MCF 10A (cell line): ENCODE measurements around the gene RASEF. TPM values are rescaled to one million over a fixed set of nuclear protein-coding genes. Genes with fewer than 3 reads are reported as not detected.

Experiments used
- BruUV-seq: library from RNA; stranded (reverse); fragments of 400-500 nt; replicated peaks from 2 replicates; lab custom pipeline; 2021; lab: Mats Ljungman, UMichigan
- CTCF ChIA-PET: fragments of 300-600 bp; sonication (Branson Sonifier 250); formaldehyde crosslinking; extraction: SDS; loops from one replicate; lab custom pipeline; 2021; ENCODE audit warnings: antibody characterized with exemption, inconsistent platforms; lab: Yijun Ruan, JAX
- POLR2A ChIA-PET: fragments of 300-600, 350-650 bp; sonication (Branson Sonifier 250); formaldehyde crosslinking; extraction: SDS; loops from one replicate; lab custom pipeline; 2020; ENCODE audit warnings: antibody characterized with exemption, inconsistent platforms; lab: Yijun Ruan, JAX
- DNase-seq: peaks from one replicate; pipeline ENCODE4 v3.0.0-alpha.2; 2018; ENCODE audit not compliant: unreplicated experiment
- H3K27ac Mint-ChIP-seq: one replicate; pipeline ENCODE4 v1.8.0; 2022; ENCODE audit warnings: mild to moderate bottlenecking, low read depth, mixed read lengths; ENCODE audit not compliant: unreplicated experiment
- H3K27me3 Mint-ChIP-seq: one replicate; pipeline ENCODE4 v1.8.0; 2022; ENCODE audit warnings: mixed read lengths; ENCODE audit not compliant: insufficient read depth, unreplicated experiment
- H3K36me3 Mint-ChIP-seq: one replicate; pipeline ENCODE4 v1.8.0; 2022; ENCODE audit warnings: mild to moderate bottlenecking, moderate library complexity, mixed read lengths; ENCODE audit not compliant: insufficient read depth, unreplicated experiment
- H3K4me1 Mint-ChIP-seq: one replicate; pipeline ENCODE4 v1.8.0; 2022; ENCODE audit warnings: mixed read lengths; ENCODE audit not compliant: insufficient read depth, unreplicated experiment
- H3K4me3 Mint-ChIP-seq: one replicate; pipeline ENCODE4 v1.8.0; 2022; ENCODE audit warnings: mild to moderate bottlenecking, moderate library complexity, mixed read lengths; ENCODE audit not compliant: unreplicated experiment
- H3K9me3 Mint-ChIP-seq: one replicate; pipeline ENCODE4 v1.8.0; 2022; ENCODE audit warnings: mixed read lengths; ENCODE audit not compliant: unreplicated experiment
- CTCF ChIP-seq: fragments of 200-600 bp; IDR thresholded peaks from one replicate; pipeline ENCODE4 v1.8.0; 2022; ENCODE audit warnings: antibody characterized with exemption, mild to moderate bottlenecking; ENCODE audit not compliant: unreplicated experiment
- intact Hi-C: fragments of 100-400 bp; cut with micrococcal nuclease; formaldehyde crosslinking; loops from 2 replicates; pipeline ENCODE4 v1.14.1; 2022
- total RNA-seq: library from RNA; stranded (reverse); gene quantifications from 2 replicates; pipeline ENCODE4 v1.2.3, GENCODE V29; 2022

RASEF gene
- total RNA-seq, 1 experiment from 2014 or later: 7.5 TPM

GRCh38 chr9:82957529-82958379 lies 105.2 kb downstream of the RASEF start:
- no peaks in the 10 kb centered on the region for H3K4me1 Mint-ChIP-seq
- TF ChIP-seq CTCF: no peak
- POLR2A ChIA-PET: no interaction called here
- H3K36me3 Mint-ChIP-seq: no peaks in the 10 kb centered on the region
- no peak for DNase-seq
- H3K27ac Mint-ChIP-seq: no peak overlapping the region
- intact Hi-C loops: no loop called here
- CTCF ChIA-PET: interaction anchor here (0.6 to 1.1 kb wide), 2 partner anchors 351 to 663 kb away, joined by 3 to 5 read pairs; no protein-coding TSS in a partner anchor
- H3K27me3 Mint-ChIP-seq: no peaks in the 10 kb centered on the region
- no peak overlapping the region for H3K4me3 Mint-ChIP-seq
- no TSS peak for BruUV-seq
- H3K9me3 Mint-ChIP-seq: no peaks in the 10 kb centered on the region

GRCh38 chr9:82949203-82949602 lies 113.7 kb downstream of the RASEF start:
- BruUV-seq: no TSS peak
- intact Hi-C loops: no loop called here
- Mint-ChIP-seq H3K4me1 (no peaks in the 10 kb centered on the region), H3K9me3 (no peaks in the 10 kb centered on the region), H3K4me3 (no peak overlapping the region), H3K27me3 (no peaks in the 10 kb centered on the region), H3K27ac (no peak overlapping the region), H3K36me3 (no peaks in the 10 kb centered on the region)
- ChIA-PET CTCF (interaction anchor here (0.6 kb wide), 1 partner anchor 1100 kb away, joined by 3 read pairs; no protein-coding TSS in a partner anchor), POLR2A (no interaction called here)
- DNase-seq: no peak
- no peak for TF ChIP-seq CTCF

GRCh38 chr9:82940376-82940775 lies 122.6 kb downstream of the RASEF start:
- no peak for TF ChIP-seq CTCF
- Mint-ChIP-seq H3K4me1 (peaks cover 7% of the 10 kb centered on the region), H3K27ac (no peak overlapping the region), H3K4me3 (no peak overlapping the region), H3K9me3 (no peaks in the 10 kb centered on the region), H3K27me3 (no peaks in the 10 kb centered on the region), H3K36me3 (no peaks in the 10 kb centered on the region)
- ChIA-PET CTCF (interaction anchor here (0.6 to 1.4 kb wide), 2 partner anchors 11 to 22 kb away, joined by 3 to 5 read pairs; no protein-coding TSS in a partner anchor), POLR2A (no interaction called here)
- DNase-seq: no peak
- BruUV-seq: no TSS peak
- intact Hi-C loops: no loop called here

- ChIA-PET POLR2A (no interaction called here), CTCF (interaction anchor here (0.6 to 1.4 kb wide), 2 partner anchors 15 to 23 kb away, joined by 3 to 5 read pairs; no protein-coding TSS in a partner anchor)
- intact Hi-C loops: no loop called here
- Mint-ChIP-seq H3K27ac (no peak overlapping the region), H3K36me3 (no peaks in the 10 kb centered on the region), H3K9me3 (no peaks in the 10 kb centered on the region), H3K4me1 (peaks cover 14% of the 10 kb centered on the region), H3K27me3 (no peaks in the 10 kb centered on the region), H3K4me3 (no peak overlapping the region)
- TF ChIP-seq CTCF: no peak
- BruUV-seq: no TSS peak
- peak; percentile 37 for DNase-seq
Measured at GRCh38 chr9:82939451-82939850, 123.5 kb downstream of the RASEF start.
